Stimulated activated CD4-positive, alpha-beta T cell treated with anti-CD3 and anti-CD28 coated beads, Interleukin-4, amount 100 ng/mL, for 48 hours (primary cell): ENCODE measurements around the gene HS1BP3.

Experiments used
- DNase-seq, 2 donors: peaks; one replicate each; pipeline ENCODE4 v3.0.0-alpha.2; 2020; ENCODE audit warnings: low read depth in 2 of 2

The HS1BP3 gene

DNA sequence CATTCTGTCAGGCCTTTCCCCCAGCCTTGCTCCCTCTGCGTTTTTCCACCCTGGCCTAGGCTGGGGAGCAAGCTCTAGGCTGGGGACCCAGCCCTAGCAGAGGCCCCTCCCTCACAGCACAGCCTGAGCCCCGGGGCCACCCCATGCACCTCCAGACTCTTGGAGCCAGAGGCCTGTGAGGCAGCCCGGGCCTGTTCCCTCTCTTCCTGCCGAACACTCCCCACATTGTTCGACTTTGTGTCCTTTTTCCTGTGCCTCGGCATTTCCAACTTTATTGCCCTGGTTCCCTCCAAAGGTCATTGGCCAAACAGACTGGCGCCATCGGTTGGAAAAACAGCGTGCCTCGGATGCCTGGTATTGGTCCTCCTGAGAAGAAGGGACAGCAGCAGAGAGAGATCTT lies 79.7 kb downstream of the HS1BP3 start:
- no peak for DNase-seq

DNA sequence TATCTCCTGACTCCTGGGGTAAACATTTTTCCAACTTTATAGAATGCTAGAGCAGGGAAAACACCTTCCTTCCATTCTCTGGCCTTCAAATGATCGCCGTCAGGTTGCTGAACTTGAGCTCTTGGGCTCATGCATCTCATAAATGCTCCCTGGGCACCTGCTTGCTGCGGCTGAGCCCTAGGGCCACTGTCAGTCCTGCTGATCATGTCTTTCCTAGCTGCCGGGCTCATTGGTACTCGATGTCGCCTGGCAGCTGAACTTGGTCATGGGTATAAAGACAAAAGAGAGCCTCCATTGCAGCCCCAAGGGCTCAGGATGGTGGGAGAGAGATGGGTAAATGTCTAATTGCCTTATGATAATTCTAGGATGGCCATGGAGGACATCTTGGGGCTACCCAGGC lies 80.6 kb downstream of the HS1BP3 start:
- no peak for DNase-seq

DNA sequence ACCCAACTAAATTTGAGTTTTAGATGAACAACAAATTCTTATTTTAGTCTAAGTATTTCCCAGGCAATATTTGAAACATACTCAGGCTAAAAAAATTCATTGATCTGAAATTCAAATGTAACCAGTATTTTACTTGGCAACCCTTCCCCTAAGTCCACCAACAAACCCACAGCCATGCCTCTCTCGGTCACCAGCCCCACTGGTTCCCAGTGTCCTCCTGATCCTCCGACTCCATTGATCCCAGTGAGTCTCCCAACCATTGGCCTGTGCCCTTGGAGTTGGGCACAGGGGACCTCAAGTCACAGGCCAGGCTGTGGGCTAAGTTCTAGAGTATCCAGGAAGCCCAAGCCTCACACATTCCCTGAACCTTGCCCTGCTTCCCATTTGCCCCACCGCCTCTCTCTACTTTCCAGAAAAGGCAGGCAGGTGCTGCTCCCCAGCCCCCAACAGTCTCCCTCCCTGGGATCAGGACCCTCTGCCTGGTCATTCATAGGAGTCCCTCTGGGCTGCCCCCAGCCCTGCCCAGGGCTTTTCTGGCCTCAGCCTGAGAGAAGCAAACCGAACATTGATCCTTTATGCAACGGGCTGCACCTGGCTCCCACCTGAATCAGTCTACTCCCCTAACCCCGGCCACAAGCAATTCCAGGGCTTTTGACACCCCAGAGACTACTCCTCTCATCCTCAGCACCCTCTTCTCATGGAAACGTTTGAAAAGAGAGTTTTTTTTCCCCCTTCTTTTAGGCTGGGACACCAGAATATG lies 81.3 kb downstream of the HS1BP3 start:
- no peak for DNase-seq

DNA sequence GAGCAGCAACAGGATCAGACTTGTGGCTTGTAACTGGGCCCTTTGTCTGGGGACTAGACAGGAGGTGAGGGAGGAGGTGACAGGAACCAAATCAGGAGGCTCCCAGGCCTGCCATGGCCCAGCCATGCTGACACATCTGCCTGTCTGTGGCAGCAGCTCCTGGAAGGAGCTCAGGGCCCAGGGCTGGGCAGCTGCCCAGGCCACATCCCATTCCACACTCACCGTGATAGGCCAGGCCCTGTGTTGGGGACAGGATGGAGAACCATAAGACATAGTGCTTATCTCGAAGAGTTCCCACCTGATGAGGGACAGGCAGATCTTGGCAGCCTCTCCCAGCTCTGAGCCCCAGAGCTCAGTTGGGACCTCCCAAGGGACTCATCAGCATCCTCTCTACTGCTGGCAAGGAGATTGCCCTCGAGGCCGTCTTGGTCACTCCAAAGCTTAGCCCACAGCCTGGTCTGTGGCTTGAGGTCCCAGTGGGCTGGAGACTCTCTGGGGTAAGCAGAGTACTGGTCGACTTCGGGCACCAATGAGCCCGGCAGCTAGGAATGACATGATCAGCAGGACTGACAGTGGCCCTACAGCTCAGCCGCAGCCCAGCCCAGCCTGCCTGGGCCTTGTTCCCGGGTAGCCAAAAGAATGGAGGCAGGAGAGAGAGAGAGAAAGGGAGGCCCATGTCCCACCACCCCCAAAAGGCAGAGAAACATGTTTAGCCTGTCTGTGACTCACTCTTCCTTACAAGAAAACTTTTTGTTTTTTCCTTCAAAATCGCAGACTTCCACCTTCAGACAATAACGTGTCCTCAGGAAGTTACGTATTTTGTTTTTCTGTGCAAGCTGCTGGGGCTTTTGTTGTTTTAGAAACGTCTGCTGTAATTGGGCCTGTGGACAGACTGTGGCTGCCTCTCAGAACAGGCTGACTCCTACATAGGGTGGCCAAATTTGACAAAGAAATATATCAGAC lies 82.1 kb downstream of the HS1BP3 start:
- no peak for DNase-seq

DNA sequence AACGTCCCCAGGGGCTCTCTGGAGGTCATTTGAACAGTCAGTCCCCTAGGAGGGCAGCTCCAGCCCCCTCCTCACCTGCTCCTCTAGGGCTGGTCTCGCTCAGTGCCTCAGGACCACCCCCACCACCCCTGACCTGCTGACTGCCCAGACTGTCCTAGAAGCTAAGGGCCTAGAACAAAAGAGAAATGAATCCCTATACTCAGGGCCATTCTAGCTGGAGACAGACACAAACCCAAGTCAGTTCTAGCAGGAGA lies 83.0 kb downstream of the HS1BP3 start:
- no peak for DNase-seq
